Stomach (tissue), 4 donors: ENCODE measurements around the gene CPLX1.

ENCODE experiments used
- CTCF ChIP-seq, 7 experiments: fragments of 450-650 bp in 4 of 7; fragments of 200-600 bp in 3 of 7; sonication (generic) in 3 of 7; IDR thresholded peaks; one replicate each; pipeline ENCODE4 v1.5.1; 2016 to 2019; ENCODE audit warnings: antibody characterized with exemption in 7 of 7, control low read depth in 2 of 7, mild to moderate bottlenecking in 1 of 7
- POLR2A ChIP-seq, 4 donors: fragments of 450-650 bp; IDR thresholded peaks; one replicate each; pipeline ENCODE4 v1.6.1; 2016; ENCODE audit warnings: antibody characterized with exemption in 4 of 4, control low read depth in 2 of 4, mild to moderate bottlenecking in 1 of 4, moderate library complexity in 1 of 4
- POLR2AphosphoS5 ChIP-seq, 3 donors: sonication (generic); formaldehyde crosslinking; IDR thresholded peaks; one replicate each; pipeline ENCODE4 v1.6.1; 2016; ENCODE audit warnings: antibody characterized with exemption in 3 of 3

GRCh38 chr4:773214-773613, 52.7 kb downstream of the CPLX1 start:
- TF ChIP-seq CTCF (IDR thresholded peaks at IDR 0.05), result no peak
- TF ChIP-seq POLR2A (IDR thresholded peaks at IDR 0.05), result no peak
- TF ChIP-seq POLR2AphosphoS5 (IDR thresholded peaks at IDR 0.05), result no peak
